ENCODE data around the gene DEFB125. TPM values are rescaled to one million over a fixed set of nuclear protein-coding genes. Genes with fewer than 3 reads are reported as not detected.
"Not testable (repeated sequence)": the region's sequence is repeated elsewhere in the genome, so short reads cannot be mapped to it uniquely, and the experiment has no call there.

The DEFB125 gene, protein sequence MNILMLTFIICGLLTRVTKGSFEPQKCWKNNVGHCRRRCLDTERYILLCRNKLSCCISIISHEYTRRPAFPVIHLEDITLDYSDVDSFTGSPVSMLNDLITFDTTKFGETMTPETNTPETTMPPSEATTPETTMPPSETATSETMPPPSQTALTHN
- polyA plus RNA-seq (2013, experiment 1 of 2; ENCODE audit: insufficient read length) = not detected
- polyA plus RNA-seq (2013, experiment 2 of 2; ENCODE audit: insufficient read length) = not detected

DNA sequence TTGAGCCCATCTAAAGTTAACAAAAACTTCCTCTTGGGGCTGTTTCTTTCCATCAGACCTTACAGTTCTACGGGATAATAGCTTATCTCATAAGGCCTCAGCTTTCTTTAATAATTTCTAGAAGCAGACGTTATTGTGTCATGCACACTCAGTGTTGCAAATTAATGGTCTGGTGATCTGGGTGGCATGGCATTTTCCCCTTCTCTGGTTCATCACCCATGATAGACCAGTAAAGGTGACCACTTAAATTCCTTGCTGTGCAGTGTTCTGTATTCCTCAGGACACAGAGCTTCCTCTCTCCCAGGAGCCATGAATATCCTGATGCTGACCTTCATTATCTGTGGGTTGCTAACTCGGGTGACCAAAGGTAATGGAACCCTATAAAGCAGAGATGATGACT is at the start of gene DEFB125:
TSS of gene DEFB125 (plus strand) at position 272 of the 400 bp plus-strand sequence. CDS start at position 310, 38 bp downstream.
- no peak for DNase-seq

DNA sequence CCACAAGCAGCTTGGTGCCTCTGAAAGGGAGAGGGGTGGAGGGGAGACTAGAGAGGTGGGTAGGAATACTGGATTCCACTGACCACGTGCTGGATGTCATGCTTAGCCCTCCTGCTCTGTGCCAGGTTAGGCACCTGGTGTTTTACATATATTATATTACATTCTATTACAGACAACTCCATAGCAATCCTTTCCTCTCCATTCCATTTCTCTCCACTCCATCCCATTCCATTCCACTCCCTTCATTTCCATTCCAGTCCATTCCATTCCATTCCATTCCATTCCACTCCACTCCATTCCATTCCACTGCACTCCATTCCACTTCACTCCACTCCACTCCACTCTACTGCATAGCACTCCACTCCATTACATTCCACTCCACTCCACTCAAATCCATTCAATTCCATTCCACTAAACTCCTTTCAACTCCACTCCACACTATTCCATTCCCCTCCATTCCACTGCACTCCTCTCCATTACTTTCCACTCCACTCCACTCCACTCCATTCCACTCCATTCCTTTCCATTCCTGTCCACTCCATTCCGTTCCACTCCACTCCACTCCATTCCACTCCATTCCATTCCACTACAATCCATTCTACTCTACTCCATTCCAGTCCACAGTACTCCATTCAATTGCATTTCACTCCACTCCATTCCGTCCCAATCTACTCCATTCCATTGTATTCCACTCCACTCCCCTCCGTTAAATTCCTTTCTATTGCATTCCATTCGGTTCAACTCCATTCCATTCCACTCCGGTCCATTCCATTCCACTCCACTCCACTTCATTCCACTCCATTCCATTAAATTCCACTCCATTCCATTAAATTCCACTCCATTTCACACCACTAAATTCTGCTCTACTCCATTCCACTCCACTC is 27.2 kb upstream of the DEFB125 start:
- DNase-seq = no peak

DNA sequence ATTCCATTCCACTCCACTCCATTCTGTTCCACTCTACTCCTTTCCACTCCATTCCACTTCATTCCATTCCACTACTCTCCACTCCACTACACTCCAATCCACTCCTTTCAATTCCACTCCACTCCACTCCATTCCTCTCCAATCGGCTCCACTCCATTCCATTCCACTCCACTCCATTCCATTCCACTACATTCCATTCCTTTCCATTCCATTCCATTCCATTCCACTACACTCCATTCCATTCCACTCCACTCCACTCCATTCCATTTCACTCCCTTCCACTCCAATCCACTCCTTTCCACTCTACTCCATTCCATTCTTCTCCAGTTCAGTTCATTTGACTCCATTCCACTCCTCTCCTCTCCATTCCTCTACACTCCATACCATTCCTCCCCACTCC is 26.2 kb upstream of the DEFB125 start:
- no peak for DNase-seq

DNA sequence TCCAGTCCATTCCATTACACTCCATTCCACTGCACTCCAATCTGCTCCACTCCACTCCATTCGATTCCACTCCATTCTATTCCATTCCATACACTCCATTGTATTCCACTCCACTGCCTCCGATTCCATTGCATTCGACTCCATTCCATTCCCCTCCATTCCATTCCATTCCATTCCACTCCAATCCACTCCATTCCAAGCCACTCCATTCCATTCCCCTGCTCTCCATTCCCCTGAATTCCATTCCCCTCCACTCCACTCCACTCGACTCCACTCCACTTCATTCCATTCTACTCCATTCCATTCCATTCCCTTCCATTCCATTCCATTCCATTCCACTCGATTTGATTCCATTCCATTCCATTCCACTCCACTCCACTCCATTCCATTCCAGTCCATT is 25.7 kb upstream of the DEFB125 start:
- no peak for DNase-seq

DNA sequence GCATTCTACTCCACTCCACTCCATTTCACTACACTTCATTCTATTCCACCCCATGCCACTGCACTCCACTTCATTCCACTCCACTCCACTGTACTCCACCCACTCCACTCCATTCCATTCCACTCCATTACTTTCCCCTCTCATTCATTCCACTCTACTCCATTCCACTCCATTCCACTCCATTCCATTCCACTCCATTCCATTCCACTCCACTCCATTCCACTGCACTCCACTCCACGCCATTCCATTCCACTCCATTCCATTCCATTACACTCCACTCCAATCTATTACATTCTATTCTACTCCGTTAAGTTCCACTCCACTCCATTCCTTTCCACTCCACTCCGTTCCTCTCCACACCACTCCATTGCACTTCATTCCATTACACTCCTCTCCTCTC is 25.0 kb upstream of the DEFB125 start:
- no peak for DNase-seq

DNA sequence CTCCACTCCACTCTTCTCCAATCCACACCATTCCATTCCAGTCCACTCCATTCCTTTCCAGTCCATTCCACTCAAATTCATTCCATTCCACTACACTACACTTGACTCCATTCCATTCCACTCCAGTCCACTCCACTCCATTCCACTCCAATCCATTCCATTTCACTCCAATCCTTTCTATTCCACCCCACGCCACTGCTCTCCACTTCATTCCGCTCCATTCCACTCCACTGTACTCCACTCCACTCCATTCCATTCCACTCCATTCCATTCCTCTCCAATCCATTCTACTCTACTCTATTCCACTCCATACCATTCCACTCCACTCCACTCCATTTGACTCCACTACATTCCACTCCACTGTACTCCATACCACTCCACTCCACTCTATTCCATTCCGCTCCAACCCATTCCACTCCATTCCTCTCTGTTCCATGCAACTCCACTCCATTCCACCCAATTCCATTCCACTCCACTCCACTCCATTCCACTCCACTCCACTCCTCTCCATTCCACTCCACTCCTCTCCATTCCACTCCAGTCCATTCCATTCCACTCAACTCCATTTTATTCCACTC is 23.4 kb upstream of the DEFB125 start:
- DNase-seq = no peak

DNA sequence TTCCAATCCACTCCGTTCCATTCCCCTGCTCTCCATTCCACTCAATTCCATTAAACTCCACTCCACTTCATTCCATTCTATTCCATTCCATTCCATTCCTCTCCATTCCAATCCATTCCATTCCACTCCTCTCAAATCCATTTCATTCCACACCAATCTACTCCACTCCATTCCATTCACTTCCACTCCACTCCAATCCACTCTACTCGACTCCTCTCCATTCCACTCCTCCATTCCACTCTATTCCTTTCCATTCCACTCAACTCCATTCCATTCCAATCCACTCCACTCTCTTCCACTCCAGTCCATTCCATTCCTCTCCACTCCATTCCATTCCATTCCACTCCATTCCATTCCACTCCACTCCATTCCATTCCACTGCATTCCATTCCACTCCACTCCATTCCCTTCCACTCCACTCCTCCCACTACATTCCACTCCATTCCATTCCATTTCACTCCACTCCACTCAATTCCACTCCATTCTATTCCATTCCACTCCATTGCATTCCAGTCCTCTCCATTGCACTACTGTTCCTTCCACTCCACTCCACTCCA is 22.6 kb upstream of the DEFB125 start:
- DNase-seq = no peak

DNA sequence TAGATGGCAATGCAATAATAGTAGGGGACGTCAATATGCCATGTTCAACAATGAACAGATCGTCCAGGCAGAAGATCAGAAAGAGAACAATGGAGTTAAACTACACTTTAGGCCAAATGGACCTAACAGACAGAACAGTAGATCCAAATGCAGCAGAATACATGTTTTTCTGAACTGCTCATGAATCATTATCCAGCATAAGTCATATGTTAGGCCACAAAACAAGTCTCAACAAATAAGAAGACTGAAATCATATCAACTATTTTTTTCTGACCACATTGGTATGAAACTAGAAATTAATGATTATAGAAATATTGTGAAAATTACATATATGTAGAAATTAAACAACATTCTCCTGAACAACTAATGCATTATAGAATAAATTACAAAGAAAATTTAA is 10.2 kb upstream of the DEFB125 start:
- no peak for DNase-seq

DNA sequence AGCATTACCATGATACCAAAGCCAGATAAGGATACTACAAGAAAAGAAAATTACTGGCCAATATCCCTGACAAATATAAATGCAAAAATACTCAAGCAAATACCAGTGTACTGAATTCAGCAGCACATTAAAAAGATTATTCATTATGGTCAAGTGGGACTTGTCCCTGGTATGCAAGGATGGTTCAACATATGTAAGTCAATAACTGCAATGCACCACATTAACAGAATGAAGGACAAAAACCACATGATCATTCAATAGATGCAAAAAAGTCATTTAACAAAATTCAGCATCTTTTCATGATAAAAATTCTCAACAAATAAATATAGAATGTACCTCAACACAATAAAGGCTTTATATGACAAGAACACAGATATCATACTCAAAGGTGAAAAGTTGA is 9.1 kb upstream of the DEFB125 start:
- DNase-seq = no peak

DNA sequence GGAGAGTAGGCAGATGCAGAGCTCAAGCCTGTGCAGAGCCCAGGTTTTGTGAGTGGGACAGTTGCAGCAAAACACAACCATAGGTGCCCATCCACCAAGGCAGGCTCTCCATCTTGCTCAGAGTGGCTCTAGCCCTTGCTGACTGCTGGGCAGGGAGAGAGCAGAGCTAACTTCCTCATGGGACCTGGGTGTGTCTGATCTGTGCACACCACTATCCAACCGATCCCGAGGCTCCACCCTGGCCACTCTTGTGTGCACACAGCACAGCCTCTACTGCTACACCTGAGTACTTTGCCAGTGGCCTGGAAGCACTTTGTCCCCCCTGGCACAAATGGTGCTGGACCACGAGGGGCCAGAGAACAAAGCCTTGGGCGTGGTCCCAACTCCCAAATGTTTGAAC is 7.9 kb upstream of the DEFB125 start:
- DNase-seq = no peak

DNA sequence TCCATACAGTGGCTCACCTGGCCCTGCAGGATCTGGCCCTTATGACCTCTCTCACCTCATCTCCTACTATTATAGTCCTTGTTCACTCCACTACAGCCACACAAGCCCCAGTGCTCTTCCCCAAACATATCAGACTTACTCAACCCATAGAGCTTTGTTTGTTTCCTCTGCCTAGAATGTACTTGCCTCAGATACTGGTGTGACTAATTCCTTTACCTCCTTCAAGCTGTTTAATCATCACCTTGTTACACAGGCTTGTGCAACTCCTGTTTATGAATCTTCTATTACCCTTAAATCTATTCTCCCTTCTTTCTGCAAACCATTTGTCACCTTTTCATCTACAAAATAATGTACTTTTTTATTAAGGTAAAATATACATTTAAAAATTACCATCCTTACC is 3.2 kb downstream of the DEFB125 start:
- DNase-seq = no peak

DNA sequence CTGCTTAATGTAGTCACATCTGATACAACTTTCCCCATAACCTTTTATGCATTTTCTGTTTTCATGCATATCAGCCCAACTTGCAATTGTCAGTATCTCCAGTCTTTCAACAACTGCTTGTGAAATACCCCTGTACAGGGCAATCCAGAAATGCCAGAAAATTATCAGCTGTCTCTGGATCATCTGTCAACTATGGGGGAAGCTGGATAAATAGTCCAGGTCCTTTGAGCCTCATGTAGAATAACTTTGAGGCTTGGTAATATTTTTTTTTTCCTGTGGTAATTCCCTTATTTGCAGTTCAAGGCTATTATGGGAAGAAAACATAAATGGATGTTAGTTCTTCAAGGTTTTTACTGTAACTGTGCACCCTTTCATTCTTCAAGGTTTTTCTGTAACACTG is 6.2 kb downstream of the DEFB125 start:
- DNase-seq = no peak

DNA sequence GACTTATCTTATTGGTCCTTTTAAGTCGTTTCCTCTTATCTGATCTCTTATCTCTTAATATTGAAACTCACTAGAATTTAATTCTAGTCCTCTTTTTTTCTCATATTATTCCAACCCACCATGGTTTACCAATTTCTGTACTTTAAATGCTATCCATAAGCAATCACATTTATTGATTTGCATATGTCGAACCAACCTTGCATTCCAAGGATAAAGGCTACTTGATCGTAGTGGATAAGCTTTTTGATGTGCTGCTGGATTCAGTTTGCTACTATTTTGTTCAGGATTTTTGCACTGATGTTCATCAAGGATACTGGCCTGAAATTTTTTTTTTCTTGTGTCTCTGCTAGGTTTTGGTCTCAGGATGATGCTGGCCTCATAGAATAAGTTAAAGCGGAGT is 7.7 kb downstream of the DEFB125 start:
- no peak for DNase-seq

DNA sequence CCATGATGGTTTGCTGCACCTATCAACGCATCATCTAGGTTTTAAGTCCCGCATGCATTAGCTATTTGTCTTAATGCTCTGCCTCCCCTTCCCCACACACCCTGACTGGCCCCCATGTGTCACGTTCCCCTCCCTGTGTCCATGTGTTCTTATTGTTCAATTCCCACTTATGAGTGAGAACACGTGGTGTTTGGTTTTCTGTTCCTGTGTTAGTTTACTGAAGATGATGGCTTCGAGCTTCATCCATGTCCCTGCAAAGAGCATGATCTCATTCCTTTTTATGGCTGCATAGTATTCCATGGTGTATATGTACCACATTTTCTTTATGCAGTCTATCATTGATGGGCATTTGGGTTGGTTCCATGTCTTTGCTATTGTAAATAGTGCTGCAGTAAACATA is 10.2 kb downstream of the DEFB125 start:
- not testable (repeated sequence) for DNase-seq

DNA sequence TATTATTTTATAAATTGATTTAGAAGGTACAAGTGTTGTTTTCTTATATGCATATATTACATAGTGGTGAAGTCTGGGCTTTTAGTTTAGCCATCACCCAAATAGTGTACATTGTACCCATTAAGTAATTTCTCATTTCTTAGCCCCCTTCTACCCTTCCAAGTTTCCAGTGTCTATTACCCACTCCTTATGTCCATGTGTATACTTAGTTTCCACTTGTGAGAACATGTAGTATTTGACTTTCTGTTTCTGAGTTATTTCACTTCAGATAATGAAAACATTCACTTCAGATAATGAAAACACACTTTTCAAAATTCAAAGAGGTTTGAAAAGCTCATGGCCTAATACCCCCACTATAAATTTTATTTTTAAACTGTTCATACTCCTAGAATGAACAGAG is 14.5 kb downstream of the DEFB125 start:
- DNase-seq = no peak

DNA sequence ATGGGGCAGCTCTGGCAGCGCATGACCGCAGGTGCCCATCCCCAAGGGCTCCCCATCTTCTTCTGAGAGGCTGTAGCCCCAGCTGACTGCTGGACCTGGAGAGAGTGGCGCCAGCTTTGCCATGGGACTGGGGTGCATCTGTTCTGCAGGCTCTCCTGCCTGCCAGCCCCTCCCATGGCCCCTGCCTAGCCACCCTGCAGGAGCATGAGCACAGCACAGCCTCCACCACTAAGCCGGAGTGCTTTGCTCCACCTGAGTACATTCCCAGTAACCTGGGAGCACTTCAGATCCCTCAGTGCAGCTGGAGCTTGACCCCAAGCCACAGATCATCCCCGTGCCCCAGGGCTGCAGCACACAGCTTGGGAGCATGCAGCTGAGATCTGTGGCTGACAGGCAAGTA is 16.0 kb downstream of the DEFB125 start:
- no peak for DNase-seq

DNA sequence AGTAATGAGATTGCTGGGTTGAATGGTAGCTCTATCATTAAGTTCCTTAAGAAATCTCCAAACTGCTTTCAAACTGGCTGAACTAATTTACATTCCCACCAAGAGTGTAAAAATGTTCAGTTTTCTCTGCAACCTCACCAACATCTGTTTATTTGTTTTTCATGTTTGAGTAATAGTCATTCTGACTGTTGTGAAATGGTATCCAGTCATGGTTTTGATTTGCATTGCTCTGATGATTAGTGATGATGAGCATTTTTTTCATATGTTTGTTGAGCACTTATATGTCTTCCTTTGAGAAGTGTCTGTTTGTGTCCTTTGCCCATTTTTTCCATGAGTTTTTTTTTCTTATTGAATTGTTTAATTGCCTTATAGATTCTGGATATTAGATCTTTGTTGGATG is 24.9 kb downstream of the DEFB125 start:
- no peak for DNase-seq

DNA sequence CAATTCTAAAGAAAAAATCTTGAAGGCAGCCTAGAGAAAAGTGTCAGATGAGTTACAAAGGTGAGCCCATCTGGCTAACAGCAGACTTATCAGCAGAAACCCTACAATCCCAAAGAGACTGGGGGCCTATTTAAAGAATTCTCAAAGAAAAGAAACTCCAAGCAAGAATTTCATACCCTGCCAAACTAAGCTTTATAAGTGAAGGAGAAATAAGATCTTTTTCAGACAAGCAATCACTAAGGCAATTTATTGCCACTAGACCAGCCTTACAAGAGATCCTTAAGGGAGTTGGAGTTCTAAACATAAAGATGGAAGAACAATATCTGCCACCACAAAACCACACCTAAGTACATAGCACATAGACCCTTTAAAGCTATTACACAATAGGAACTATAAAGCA is 30.0 kb downstream of the DEFB125 start:
- no peak for DNase-seq

DNA sequence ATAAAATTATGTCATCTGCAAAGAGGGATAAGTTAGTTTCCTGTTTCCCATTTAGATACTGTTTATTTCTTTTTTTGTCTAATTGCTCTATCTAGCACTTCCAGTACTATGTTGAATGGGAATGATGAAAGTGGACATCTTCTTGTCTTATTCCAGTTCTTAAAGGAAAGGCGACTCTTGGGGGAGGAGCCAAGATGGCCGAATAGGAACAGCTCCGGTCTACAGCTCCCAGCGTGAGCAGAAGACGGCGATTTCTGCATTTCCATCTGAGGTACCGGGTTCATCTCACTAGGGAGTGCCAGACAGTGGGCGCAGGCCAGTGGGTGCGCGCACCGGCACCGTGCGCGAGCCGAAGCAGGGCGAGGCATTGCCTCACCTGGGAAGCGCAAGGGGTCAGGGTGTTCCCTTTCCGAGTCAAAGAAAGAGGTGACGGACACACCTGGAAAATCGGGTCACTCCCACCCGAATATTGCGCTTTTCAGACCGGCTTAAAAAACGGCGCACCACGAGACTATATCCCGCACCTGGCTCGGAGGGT is 42.4 kb downstream of the DEFB125 start:
- not testable (repeated sequence) for DNase-seq

DNA sequence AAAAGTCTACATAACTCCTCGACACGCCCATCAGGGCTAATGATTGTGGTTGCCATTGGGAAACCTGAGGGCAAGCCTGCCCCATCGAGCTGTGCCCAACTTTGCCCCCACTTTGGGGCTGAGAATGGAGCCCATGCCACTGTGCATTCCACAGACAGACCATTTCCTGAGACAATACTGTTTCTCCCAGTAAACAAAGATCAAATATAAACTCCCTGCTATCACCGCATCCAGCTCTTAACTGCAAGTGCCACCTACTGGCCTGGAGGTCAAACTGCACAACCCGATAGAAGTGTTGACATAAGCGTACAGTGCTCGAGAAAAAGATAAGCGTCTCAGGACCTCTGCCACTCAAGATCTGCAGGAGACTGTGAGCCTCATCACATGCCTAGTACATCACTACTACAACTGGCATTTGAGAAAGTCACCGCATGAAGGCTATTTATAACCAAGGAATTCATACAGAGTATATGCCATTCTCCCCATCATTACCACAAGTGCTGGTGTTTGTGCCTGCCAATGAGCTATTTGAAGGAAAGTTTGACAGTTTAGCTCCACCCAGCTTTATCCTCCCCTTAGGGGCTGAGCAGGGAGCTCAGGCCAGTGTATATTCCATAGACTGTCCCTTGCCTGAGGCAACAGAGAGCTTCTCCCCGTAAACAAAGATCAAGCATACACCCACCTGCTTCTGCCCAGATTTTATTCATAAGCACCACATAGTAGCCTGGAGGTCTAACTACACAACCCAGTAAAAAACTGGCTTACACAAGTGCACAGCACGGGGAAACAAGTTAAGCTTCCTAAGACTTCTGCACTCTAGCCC is 50.4 kb downstream of the DEFB125 start:
- DNase-seq = no peak

DNA sequence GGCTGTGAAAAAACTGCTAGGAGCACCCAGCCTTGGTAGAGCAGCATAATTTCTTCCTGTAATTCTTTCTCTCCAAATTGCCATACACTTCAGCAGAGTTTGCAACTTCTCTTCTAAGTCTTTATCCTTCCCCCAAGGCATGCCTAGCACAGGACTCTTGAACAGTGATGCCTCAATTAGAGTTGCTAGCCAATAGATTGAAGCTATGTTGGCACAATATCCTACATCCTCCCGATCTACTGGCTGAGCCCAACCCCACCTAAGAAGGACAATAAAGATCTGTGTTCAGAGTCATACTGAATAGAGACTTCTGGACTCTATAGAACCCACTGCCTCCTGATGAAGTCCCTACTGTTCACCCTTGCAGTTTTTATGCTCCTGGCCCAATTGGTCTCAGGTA is 54.8 kb downstream of the DEFB125 start, which contains the start of gene DEFB126:
TSS of gene DEFB126 (plus strand) at position 301 of the 400 bp plus-strand sequence. CDS start at position 340, 39 bp downstream.
- no peak for DNase-seq

DNA sequence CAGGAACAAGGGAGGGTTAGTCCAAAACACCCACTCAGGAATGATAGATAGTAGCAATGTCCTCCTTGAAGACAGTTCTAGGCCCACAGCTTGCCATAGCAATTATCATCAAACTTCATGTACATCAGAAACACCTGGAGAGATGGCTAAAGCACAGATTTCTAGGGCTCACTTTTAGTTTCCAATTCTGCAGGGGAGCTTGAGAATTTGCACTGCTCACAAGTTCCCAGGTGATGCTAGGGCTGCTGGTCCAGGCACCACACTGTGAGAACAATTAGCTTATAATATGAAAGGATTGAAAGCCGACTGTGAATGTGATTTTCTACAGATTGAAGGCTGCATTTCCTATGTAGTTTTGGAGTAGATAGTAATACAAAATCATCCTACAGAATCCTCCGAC is 58.4 kb downstream of the DEFB125 start:
- no peak for DNase-seq
